ENCODE data around the gene TNFSF8.

DNA sequence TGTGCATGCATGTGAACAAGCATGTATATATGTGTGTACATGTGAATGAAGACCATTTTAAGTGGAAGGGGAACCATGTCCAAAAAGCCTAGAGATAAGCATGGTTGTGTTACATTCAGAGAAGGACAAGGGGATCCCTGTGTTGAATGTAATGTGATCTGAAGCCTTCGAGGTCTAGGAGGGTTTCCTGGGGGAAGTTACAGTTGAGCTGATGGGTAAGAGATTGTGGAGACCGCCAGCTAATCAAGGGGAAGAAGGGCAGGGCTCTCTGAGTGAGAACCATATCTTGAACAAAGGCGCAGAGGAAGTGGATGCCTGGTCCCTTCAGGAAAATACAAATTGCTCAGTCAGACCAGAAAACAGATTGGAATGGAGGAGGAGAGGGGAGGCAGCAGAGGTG, 79.1 kb downstream of the TNFSF8 start:
- no peak for TF ChIP-seq GATA2 (IDR thresholded peaks at IDR 0.05; ENCODE audit: low read depth, low read length)
- no peak for TF ChIP-seq GATA3 (IDR thresholded peaks at IDR 0.05; ENCODE audit: low read depth, low read length)

All from SH-SY5Y (cell line).